GM13977 (cell line): ENCODE measurements around the gene BICDL1.

Experiments used
- DNase-seq: peaks from one replicate; pipeline ENCODE4 v3.0.0; 2012; ENCODE audit warnings: low spot score
- CTCF ChIP-seq: IDR thresholded peaks from 2 replicates; pipeline ENCODE4 v1.5.1; 2012; ENCODE audit warnings: mild to moderate bottlenecking, control low read depth; ENCODE audit not compliant: insufficient read depth; ENCODE audit errors: extremely low read depth, missing control alignments
- in situ Hi-C: fragments of 300-500 bp; cut with MboI; formaldehyde crosslinking; loops from one replicate; pipeline ENCODE4 v1.12.0; 2022; ENCODE audit warnings: low sequenced_read_pairs, low pct_unique_long_range_greater_than_20kb, mixed read lengths, inconsistent platforms; ENCODE audit not compliant: unreplicated experiment

BICDL1 gene

GRCh38 chr12:119988472-119989360 lies at the start of gene BICDL1:
Gene BICDL1, plus strand, starts transcription at chr12:119989236. Its CDS starts 633 bp downstream, at chr12:119989869.
- peak; percentile 15 for TF ChIP-seq CTCF
- DNase-seq, result peak; percentile 97
- in situ Hi-C loops, result no loop called here

- TF ChIP-seq CTCF, result no peak
- in situ Hi-C loops, result no loop called here
- DNase-seq, result no peak
Measured at GRCh38 chr12:119940897-119941296, 48.1 kb upstream of the BICDL1 start.

GRCh38 chr12:119942386-119942785 lies 46.6 kb upstream of the BICDL1 start:
- no peak for DNase-seq
- no peak for TF ChIP-seq CTCF
- in situ Hi-C loops, result no loop called here

- DNase-seq, result no peak
- no peak for TF ChIP-seq CTCF
- in situ Hi-C loops, result no loop called here
Measured at GRCh38 chr12:119946213-119946612, 42.8 kb upstream of the BICDL1 start.

GRCh38 chr12:119949145-119949544 lies 39.9 kb upstream of the BICDL1 start:
- DNase-seq, result no peak
- no peak for TF ChIP-seq CTCF
- in situ Hi-C loops, result no loop called here

GRCh38 chr12:119949594-119949993 lies 39.4 kb upstream of the BICDL1 start:
- TF ChIP-seq CTCF, result no peak
- DNase-seq, result no peak
- in situ Hi-C loops, result no loop called here
